Breast epithelium (tissue), 3 donors: ENCODE results near the gene GRK5.

Source experiments
- CTCF ChIP-seq, 3 donors: fragments of 450-650 bp; IDR thresholded peaks; one replicate each; pipeline ENCODE4 v1.5.1; 2016 to 2017; ENCODE audit warnings: antibody characterized with exemption in 3 of 3, mild to moderate bottlenecking in 3 of 3, moderate library complexity in 3 of 3
- POLR2A ChIP-seq: fragments of 450-650 bp; IDR thresholded peaks from one replicate; pipeline ENCODE4 v1.6.1; 2016; ENCODE audit warnings: antibody characterized with exemption, mild to moderate bottlenecking, moderate library complexity
- POLR2AphosphoS5 ChIP-seq, 3 donors: sonication (generic); formaldehyde crosslinking; IDR thresholded peaks; one replicate each; pipeline ENCODE4 v1.6.1; 2017; ENCODE audit warnings: antibody characterized with exemption in 3 of 3

GRCh38 chr10:119299531-119299930, 92.2 kb downstream of the GRK5 start:
- TF ChIP-seq CTCF (IDR thresholded peaks at IDR 0.05) (no peak), POLR2A (no peak), POLR2AphosphoS5 (IDR thresholded peaks at IDR 0.05) (no peak)
